Posterior vena cava (tissue), 2 donors: Measurements from ENCODE around the gene LRP1B. TPM values are rescaled to one million over a fixed set of nuclear protein-coding genes. Genes with fewer than 3 reads are reported as not detected.

Experiments used
- DNase-seq: peaks from one replicate; pipeline ENCODE4 v3.0.0-alpha.2; 2020; ENCODE audit warnings: low spot score
- intact Hi-C, 2 donors: fragments of 100-400 bp; cut with DNase I; formaldehyde crosslinking; loops; one replicate each; pipeline versions ENCODE4 v1.14.1 to v1.14.2; 2022 to 2023
- total RNA-seq, 2 donors: library from RNA; stranded (reverse); fragmentation: NEBNext Ultra II Directional; extraction: Animal tissue kit (Norgen Biotek cat#: 25700); gene quantifications; one replicate each; pipeline ENCODE4 v1.2.1, GENCODE V29; 2021
- donor health status: DM: yes; HTN: yes; CAD: no.
- donor health status: DM: yes; HTN: yes; CAD: no.

Gene LRP1B
- total RNA-seq, 2 donors from 2014 or later: 0.46 to 0.48 TPM

- DNase-seq: no peak
- intact Hi-C loops: no loop called here
Measured at GRCh38 chr2:140786585-140786984, 1344.2 kb downstream of the LRP1B start.

DNA sequence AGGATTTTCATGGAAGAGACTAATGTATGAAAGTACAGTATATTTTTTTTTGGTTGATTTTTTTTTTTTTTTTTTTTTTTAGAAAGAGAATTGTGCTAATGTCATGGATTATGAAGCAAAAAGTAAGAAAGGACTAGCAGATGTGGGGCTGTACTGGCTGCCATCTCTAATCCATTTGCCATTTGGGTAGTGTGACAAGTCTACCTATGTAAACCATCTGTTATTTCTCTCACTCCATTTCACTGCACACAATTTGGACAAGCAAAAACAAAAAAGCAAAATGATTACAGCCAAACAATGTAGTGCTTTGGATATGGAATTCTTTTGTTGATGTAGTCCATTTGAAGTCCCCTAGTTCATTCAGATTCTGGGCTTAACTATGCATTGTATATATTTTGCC lies 1355.4 kb downstream of the LRP1B start:
- intact Hi-C loops: loop anchor here in 1 of 2 donors (5.0 kb wide), 1 partner anchor 1298 kb away; no protein-coding TSS in a partner anchor
- DNase-seq: no peak

DNA sequence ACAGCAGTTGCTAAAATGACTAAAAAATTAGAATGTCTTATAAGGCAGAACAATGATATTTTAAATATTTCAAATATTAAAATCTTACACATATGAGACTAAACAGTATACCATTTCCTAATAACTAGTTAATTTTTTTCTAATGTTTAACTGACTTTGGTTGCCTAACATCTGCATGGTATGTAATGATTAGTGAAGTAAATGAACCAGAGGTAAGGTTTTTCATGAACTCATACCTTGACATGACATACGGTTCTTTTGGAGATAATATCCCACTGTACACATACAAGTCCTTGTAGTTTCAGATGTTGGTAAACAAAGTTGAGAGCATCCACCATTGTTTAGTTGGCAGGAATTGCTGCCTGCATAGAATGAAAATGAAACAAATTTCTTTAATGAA lies 1360.2 kb downstream of the LRP1B start:
- DNase-seq: no peak
- intact Hi-C loops: no loop called here

DNA sequence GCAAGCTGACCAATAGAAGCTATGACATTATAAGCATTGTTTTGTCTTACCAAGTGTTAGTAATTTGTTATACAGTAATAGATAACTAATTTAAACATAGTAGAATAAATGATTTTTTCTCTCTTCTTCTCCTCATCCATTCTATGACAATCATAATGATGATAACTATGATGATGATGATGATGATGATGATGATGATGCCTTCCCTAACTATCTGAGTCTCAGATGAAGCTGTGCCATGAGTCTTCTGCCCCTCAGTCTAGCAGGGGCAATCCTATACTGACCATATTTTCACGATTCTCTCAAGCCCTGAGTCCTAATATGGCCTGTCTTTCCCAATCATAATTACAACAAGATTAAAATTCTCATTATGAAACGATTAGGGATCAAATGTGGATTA lies 1369.0 kb downstream of the LRP1B start:
- intact Hi-C loops: no loop called here
- no peak for DNase-seq

GRCh38 chr2:140759426-140760156 lies 1371.2 kb downstream of the LRP1B start:
- intact Hi-C loops: no loop called here

DNA sequence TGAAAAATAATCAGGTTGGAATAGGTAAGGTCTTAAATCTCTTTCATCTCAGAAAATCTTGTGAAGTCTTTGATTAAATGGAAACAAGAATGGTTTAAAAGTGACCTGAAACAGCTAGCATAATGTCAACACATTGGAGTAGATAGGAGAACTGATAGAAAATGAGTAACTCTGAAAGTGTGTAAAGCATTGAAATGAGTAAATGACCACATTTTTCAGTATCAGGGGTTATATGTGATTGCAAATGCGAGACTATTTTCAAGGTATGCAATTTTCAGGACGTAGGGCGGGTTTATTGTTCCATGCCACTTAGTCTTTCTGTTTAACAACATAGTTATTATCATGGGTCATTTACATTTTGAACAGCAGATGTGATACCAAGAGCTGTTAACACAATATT lies 1383.2 kb downstream of the LRP1B start:
- no peak for DNase-seq
- intact Hi-C loops: no loop called here

More at GRCh38 chr2:140759426-140760156, 1371.2 kb downstream of the LRP1B start:
- no peak for DNase-seq

GRCh38 chr2:140747090-140747489 lies 1383.7 kb downstream of the LRP1B start:
- intact Hi-C loops: no loop called here
- no peak for DNase-seq

GRCh38 chr2:140744379-140744778 lies 1386.4 kb downstream of the LRP1B start:
- DNase-seq: no peak
- intact Hi-C loops: no loop called here

GRCh38 chr2:140737006-140737405 lies 1393.8 kb downstream of the LRP1B start:
- no peak for DNase-seq
- intact Hi-C loops: no loop called here

DNA sequence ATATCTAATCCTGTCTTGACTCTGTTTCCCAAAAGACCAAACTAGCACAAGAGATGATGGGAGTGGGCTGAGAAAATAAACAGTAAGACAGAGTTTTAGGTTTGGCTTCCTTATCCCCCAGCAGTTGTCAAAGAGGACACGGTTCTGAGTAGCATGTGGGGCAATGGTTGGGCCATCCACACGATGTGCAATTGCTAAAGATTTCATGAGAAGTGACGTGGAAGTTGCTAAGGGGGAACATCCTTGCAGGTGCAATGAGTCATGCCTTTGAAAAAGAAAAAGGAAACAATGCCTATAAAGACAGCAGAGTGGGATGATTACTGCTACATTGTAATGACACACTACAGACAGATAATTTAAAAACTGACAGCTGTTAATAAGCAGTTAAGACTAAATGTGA lies 1395.8 kb downstream of the LRP1B start:
- intact Hi-C loops: no loop called here
- DNase-seq: no peak

- DNase-seq: no peak
- intact Hi-C loops: no loop called here
Measured at GRCh38 chr2:140718999-140719398, 1411.8 kb downstream of the LRP1B start.

DNA sequence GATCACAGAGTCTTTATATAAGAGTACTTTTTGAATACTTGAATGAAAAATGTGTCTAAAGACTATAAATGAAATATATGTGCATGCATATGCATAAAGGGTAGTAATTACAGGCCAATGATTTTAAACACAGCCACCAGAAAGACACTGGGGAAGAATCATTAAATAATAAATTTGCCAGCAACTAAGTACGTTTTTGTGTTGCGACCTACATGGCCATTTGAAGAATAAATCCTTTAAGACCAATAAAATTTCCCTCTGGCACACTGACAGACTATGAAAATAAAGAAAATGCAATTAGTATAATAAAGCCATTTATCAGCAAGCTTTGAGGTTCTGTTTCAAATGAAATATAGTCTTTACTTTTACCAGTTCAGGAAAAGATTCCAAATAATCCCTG lies 1413.3 kb downstream of the LRP1B start:
- DNase-seq: no peak

DNA sequence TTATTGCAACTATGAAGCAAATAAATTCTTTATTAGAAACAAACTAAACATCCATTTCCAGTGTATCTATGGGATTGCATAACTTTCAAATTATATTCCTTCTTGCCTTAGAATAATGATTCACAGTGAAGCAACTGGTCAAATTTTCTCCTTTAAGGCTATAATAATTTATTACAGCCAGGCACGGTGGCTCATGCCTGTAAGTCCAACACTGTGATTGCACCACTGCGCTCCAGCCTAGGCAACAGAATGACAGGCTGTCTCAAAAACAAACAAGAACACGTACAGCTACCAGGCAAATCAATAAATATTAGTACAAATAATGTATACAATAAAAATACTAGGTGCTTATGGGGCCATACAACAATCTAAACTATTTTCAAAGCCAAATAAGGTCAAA lies 1416.2 kb downstream of the LRP1B start:
- no peak for DNase-seq
- intact Hi-C loops: no loop called here

More for the DNA sequence above, 1413.3 kb downstream of the LRP1B start:
- intact Hi-C loops: no loop called here

- intact Hi-C loops: no loop called here
- no peak for DNase-seq
Measured at GRCh38 chr2:140711867-140712266, 1418.9 kb downstream of the LRP1B start.

GRCh38 chr2:140701726-140702125 lies 1429.1 kb downstream of the LRP1B start:
- no peak for DNase-seq
- intact Hi-C loops: no loop called here

DNA sequence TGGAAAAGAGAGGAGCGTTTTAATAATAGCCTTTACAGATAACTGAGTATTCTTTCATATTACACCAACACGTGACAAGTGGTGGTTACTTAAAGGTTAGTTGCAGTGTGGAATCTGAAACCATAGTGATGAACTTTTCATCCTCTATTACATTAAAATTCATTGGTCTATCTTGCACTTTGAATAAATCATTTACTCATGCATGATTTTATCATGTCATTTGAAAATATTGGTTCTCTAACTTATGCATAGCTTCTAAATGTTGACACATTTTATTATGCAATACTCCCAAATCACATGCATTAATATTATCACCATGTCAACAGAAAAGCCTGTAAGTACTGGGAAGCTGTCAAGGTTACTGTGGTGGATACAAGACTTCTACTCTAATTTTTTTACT lies 1432.2 kb downstream of the LRP1B start:
- no peak for DNase-seq
- intact Hi-C loops: loop anchor here in 1 of 2 donors (5.0 kb wide), 1 partner anchor 36 kb away; no protein-coding TSS in a partner anchor

GRCh38 chr2:140696449-140696848 lies 1434.4 kb downstream of the LRP1B start:
- intact Hi-C loops: loop anchor here in 1 of 2 donors (5.0 kb wide), 1 partner anchor 34 kb away; no protein-coding TSS in a partner anchor
- no peak for DNase-seq

GRCh38 chr2:140695155-140695554 lies 1435.7 kb downstream of the LRP1B start:
- no peak for DNase-seq

DNA sequence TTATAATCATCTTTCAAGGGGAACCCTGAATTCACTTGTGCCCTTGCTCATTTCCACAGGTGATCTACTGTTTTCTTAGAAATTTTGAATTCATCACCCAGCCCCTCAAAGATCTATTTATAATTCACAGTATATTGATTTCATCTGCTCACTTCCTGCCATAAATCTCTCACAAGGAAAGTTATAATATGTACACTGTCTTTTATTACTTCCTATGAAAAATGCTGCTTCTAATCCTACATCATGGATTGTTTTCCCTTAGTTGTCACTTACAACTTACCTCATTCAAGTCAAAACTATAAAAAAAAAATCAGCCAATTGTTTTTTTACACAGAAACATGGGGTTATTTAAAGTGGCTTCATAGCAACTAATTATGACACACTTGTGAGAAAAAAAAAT lies 1443.0 kb downstream of the LRP1B start:
- no peak for DNase-seq
- intact Hi-C loops: no loop called here

More at GRCh38 chr2:140695155-140695554, 1435.7 kb downstream of the LRP1B start:
- intact Hi-C loops: loop anchor here in 1 of 2 donors (5.0 kb wide), 1 partner anchor 33 kb away; no protein-coding TSS in a partner anchor

- DNase-seq: peak; percentile 71
- intact Hi-C loops: loop anchor here in 1 of 2 donors (5.0 kb wide), 1 partner anchor 581 kb away; no protein-coding TSS in a partner anchor
Measured at GRCh38 chr2:140683658-140684057, 1447.2 kb downstream of the LRP1B start.

DNA sequence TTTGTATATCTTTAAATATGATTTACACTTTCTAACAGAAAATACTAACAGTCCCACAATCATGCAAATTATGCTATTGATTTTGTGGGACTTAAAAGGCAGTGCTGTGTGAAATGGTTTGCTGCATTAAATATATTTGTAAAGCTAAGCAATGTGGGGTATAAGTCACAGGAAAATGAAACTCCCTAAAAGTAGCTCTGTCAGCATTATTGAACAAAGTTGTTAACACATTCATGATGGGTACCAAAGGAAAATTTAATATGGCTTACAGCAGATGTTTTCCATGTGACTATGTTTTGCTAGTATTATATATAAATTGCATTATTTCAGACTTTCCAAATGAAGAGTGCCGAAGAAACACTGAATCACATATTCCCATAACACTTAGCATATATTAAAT lies 1450.0 kb downstream of the LRP1B start:
- DNase-seq: no peak
- intact Hi-C loops: loop anchor here in 1 of 2 donors (5.0 kb wide), 1 partner anchor 579 kb away; no protein-coding TSS in a partner anchor
